Measurements from ENCODE around the gene NME4.

DNA sequence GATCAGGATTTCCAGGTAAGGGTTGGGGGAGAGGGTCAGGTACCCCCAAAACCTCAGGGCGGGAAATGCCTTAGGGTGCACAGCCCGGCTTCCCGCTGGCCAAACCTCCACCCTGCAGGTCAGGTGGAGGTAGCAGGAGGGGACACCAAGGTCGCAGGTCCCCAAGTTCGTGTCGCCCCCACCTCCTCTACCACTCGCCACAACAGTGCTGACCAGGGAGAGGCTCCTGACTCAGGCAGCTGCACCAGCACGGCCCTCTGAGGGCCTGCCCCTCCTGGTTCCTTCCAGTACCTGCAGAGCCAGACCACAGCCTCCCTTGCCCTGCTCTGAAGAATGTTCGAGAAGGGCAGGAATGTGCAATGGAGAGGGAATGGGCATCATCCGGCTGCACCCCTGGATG lies 30.5 kb upstream of the NME4 start:
- TF ChIP-seq SUZ12 (IDR thresholded peaks at IDR 0.05; ENCODE audit: extremely low read depth, insufficient read depth, insufficient read length) (no peak), ZNF274 (IDR thresholded peaks at IDR 0.05; ENCODE audit: low read depth, low read length) (no peak)
